HG03565 (cell line): ENCODE measurements around the gene MYOF.
"Not testable (repeated sequence)": the region's sequence is repeated elsewhere in the genome, so short reads cannot be mapped to it uniquely, and the experiment has no call there.

Experiments
- ATAC-seq: cut with Tn5 transposase; IDR thresholded peaks from one replicate; pipeline ENCODE4 v1.9.1; 2021; ENCODE audit warnings: mild to moderate bottlenecking, moderate library complexity; ENCODE audit not compliant: unreplicated experiment

MYOF gene

DNA sequence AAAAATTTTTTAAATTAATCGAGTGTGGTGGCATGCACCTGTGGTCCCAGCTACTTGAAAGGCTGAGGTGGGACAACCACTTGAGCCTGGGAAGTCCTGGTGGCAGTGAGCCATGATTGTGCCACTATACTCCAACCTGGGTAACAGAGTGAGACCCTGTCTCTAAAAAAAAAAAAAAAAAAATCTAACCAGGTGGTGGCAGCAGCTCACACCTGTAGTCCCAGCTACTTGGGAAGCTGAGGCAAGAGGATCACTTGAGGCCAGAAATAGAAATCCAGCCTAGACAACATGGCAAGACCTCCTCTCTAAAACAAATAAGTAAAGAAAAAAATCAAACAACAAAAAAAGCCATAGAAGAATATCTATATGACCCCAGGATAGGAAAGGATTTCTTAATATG lies 3.6 kb upstream of the MYOF start:
- ATAC-seq = no peak

GRCh38 chr10:93481637-93482144 lies 443 bp downstream of the MYOF start:
- ATAC-seq = no peak

- no peak for ATAC-seq
Measured at GRCh38 chr10:93478873-93479272, 3.3 kb downstream of the MYOF start.

DNA sequence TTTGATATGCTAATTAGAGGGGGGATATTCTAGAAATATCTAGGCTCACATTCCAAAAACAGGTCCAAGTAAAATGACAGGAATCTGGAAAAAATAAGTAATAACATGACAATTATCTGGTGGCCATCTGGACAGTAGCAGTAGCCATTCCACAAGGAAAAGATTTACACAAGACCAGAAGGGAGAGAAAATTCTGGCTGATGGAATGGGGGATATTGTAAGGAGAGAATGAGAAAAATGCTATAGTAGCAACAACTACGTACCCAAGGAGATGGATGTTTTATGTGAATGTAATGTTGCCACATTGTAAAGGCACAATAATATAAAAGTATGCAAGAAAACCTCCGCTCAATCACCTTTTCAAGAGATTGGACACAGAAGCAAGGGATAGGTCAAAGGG lies 5.4 kb downstream of the MYOF start:
- no peak for ATAC-seq

DNA sequence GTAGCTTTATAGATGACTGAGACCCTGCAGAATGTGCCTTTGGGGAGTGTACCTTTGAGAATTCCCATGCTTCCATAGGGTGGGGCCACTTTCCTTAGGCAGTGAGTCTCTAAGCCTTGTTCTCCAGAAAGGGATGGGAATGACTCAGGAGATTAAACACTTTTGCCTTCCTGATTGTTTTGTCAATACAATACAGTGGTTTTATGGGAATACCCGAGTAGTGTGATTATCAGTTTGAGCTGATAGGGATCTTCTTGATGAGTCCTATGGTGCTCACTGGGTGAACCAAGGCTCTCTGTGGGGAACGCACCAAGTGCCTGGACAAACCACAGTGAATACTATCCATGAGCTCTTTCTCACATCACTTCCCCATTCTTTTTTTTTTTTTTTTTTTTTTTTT lies 6.3 kb downstream of the MYOF start:
- ATAC-seq = no peak

- ATAC-seq = no peak
Measured at GRCh38 chr10:93475227-93475626, 6.9 kb downstream of the MYOF start.

GRCh38 chr10:93473804-93474472 lies 8.2 kb downstream of the MYOF start:
- no peak for ATAC-seq

GRCh38 chr10:93473161-93473560 lies 9.0 kb downstream of the MYOF start:
- ATAC-seq = no peak

- ATAC-seq = no peak
Measured at GRCh38 chr10:93471110-93471651, 11.0 kb downstream of the MYOF start.

- no peak for ATAC-seq
Measured at GRCh38 chr10:93469454-93469853, 12.7 kb downstream of the MYOF start.

GRCh38 chr10:93468461-93469213 lies 13.5 kb downstream of the MYOF start:
- no peak for ATAC-seq

DNA sequence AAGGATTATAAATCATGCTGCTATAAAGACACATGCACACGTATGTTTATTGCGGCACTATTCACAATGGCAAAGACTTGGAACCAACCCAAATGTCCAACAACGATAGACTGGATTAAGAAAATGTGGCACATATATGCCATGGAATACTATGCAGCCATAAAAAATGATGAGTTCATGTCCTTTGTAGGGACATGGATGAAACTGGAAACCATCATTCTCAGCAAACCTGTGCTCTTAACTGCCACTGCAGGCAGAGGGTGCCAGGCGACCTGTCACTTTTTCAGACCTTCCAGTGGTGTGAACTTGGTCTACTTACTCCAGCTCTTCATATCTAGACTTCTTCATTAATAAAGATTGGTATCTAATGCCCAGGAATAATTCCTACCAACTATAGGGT lies 14.5 kb downstream of the MYOF start:
- not testable (repeated sequence) for ATAC-seq

DNA sequence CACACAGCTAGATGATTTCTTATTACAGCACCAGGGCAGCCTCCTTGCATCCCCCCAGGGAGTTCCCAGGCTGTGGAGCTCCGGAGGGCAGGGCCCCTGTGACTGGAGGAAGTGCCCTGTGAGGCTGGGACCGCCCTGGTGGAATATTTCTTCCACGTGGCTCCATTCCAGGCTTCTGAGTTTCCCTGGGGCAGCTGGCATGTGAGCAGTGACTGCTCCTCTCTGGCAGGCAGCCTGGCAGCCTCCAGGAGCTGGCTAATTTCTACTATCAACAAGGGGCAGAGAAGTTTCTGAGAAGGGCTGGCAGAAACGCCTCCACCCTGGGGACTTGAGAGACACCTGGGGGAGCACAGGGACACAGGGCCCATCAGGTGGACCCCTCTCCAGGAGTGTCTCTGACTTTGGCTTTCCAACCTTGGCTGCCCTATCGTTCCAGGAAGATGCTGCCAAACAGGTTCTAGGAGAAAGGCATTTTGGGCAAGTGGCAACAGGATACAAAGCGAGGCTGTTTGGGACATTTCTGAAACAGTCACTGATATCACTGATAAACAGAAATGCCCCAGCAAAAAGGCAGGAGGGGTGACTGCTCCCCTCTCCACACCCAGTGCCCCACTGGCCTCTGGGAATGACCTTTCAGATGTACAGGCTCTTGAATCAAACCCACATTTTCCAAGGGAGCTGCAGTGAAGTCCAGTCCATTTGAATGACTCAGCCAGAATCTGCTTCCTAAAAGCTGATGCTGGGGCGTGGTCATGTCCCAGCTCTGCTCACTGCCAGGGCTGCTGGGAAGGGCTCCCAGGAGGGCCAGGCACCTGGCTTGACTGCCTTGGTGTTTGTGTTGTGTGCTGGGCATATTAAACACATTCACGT lies 16.1 kb downstream of the MYOF start:
- no peak for ATAC-seq

DNA sequence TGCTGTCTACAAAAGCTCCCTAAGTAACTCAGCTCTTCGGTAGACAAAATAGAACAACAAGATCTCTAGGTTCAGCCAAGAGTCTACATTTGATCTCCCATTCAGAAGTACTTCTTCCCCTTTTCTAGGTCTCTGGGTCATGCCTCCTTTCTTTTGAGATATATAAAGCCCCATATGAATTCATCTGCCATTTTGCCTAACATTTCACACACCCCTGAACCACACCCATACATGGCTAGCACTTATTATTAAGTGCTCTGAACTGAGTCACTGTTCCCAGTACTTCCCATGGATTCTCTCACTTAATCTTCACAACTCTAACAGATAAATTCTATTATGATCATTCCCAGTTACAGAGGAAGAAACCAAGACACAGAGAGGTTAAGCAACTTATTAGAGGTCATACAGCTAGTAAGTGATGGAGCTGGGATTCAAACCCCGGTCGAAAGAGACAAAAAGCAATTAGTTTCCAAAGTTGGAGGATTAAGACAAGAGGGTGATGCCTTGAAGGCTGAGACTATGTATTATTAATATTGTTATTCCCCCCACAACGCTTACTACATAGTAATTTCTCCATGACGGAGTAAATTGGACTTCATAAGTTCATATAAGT lies 17.3 kb downstream of the MYOF start:
- ATAC-seq = no peak

- no peak for ATAC-seq
Measured at GRCh38 chr10:93463723-93464476, 18.2 kb downstream of the MYOF start.

GRCh38 chr10:93462881-93463280 lies 19.3 kb downstream of the MYOF start:
- ATAC-seq = no peak

DNA sequence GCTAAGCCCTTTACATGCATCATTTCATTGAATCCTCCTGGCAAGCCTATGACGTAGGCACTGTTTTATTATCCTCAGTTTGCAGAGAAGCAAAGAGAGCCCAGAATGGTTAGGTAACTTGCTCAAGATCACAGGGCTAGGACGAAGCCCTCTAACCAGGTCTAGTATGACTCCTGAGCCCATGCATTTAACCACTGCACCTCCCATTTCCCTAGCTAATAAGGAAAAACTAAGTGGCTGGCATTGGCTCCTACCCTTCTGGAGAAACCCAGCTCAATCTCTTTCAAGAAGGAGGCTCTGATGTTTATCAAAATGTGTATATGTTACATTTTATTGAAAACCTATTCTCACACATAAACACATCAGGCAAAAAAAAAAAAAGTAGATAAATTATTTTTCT lies 19.8 kb downstream of the MYOF start:
- no peak for ATAC-seq

DNA sequence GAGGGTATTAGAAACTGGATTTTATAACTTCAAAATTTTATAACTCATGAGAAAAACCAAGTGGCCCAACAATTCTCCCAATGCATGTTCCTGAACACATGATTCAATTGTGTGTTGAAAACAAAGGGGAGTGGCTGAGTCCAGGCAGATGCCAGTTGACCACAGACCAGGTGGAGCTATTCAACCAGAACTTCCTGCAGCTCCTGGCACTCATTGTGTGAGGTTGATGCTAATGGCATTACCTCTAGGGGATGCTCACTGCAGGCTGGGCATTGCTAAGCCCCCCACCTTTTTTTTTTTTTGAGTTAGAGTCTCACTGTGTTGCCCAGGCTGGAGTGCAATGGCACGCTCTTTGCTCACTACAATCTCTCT lies 20.3 kb downstream of the MYOF start:
- no peak for ATAC-seq

GRCh38 chr10:93461109-93461806 lies 20.9 kb downstream of the MYOF start:
- no peak for ATAC-seq
